Ectodermal cell (in vitro differentiated cells): ENCODE measurements around the gene DDX27.

Experiments
- H3K27ac ChIP-seq: 2 replicates; pipeline ENCODE4 v1.7.0; 2013; ENCODE audit warnings: mild to moderate bottlenecking, low read depth, low read length; ENCODE audit not compliant: insufficient read depth, poor library complexity, severe bottlenecking
- H3K27me3 ChIP-seq: 2 replicates; pipeline ENCODE4 v1.7.0; 2013; ENCODE audit warnings: mild to moderate bottlenecking, low read length; ENCODE audit not compliant: insufficient read depth, control insufficient read depth, poor library complexity, severe bottlenecking
- H3K36me3 ChIP-seq: one replicate; pipeline ENCODE4 v1.7.0; 2013; ENCODE audit warnings: low read length; ENCODE audit not compliant: control insufficient read depth, insufficient read depth
- H3K4me1 ChIP-seq: one replicate; pipeline ENCODE4 v1.7.0; 2013; ENCODE audit warnings: low read length; ENCODE audit not compliant: control insufficient read depth, insufficient read depth
- H3K4me3 ChIP-seq: 2 replicates; pipeline ENCODE4 v1.7.0; 2013; ENCODE audit warnings: low read depth, low read length, control low read depth; ENCODE audit not compliant: insufficient read depth
- H3K9me3 ChIP-seq: 2 replicates; pipeline ENCODE4 v1.7.0; 2013; ENCODE audit warnings: mild to moderate bottlenecking, low read length, moderate library complexity; ENCODE audit not compliant: control insufficient read depth
- WGBS, 2 experiments: methylation state at CpG; one replicate each; pipeline ENCODE4 v1.1.7; 2013; ENCODE audit warnings: missing lambda C conversion rate in 2 of 2; 5-methylcytosine and 5-hydroxymethylcytosine counted together

DDX27 gene

GRCh38 chr20:49282584-49283171 lies 63.5 kb downstream of the DDX27 start:
- Histone ChIP-seq H3K4me3 (peak overlapping the region; percentile 99), H3K27me3 (no peaks in the 10 kb centered on the region), H3K36me3 (peaks cover 87% of the 10 kb centered on the region), H3K9me3 (no peaks in the 10 kb centered on the region), H3K4me1 (no peaks in the 10 kb centered on the region), H3K27ac (no peak overlapping the region)
- WGBS, 2 experiments = 42 to 45% methylated on average over 20 of the region's 20 CpGs

DNA sequence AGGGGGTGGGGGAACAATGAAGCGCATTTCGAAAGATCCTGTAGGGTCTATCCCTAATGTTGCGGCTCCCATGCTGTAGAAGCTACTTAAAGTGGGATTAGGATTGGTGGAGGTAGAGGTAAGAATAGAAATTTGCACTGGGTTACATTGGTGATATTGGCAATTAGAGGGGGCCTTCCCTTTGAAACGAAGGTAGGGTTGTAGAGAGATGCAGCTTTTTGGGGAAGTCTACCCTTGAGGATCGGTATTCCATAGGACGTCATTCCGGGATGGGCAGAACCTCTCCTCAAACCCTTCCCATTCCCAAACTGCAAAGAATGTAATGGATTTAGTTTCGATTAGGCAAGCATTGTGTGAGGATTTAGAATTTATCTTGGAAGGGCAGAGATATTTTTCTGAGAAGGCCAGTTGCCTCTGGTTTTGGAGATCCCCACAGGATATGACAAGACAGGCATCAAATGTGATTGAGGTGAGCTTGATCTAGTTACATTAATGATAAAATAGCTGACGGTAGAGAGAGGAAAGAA lies 64.0 kb downstream of the DDX27 start:
- Histone ChIP-seq H3K4me3 (peak overlapping the region; percentile 99), H3K9me3 (no peaks in the 10 kb centered on the region), H3K27ac (no peak overlapping the region), H3K27me3 (no peaks in the 10 kb centered on the region), H3K36me3 (peaks cover 93% of the 10 kb centered on the region), H3K4me1 (no peaks in the 10 kb centered on the region)
- WGBS, 2 experiments = 81 to 83% methylated on average over 8 to 9 of the region's 9 CpGs

GRCh38 chr20:49283703-49284625 lies 64.7 kb downstream of the DDX27 start:
- no peaks in the 10 kb centered on the region for H3K27me3 ChIP-seq
- 87% methylated on average over 3 of the region's 3 CpGs for WGBS, 2 experiments
- no peak overlapping the region for H3K27ac ChIP-seq
- H3K4me1 ChIP-seq = no peaks in the 10 kb centered on the region
- H3K36me3 ChIP-seq = peaks cover 99% of the 10 kb centered on the region
- peak overlapping the region; percentile 18 for H3K4me3 ChIP-seq
- H3K9me3 ChIP-seq = no peaks in the 10 kb centered on the region

DNA sequence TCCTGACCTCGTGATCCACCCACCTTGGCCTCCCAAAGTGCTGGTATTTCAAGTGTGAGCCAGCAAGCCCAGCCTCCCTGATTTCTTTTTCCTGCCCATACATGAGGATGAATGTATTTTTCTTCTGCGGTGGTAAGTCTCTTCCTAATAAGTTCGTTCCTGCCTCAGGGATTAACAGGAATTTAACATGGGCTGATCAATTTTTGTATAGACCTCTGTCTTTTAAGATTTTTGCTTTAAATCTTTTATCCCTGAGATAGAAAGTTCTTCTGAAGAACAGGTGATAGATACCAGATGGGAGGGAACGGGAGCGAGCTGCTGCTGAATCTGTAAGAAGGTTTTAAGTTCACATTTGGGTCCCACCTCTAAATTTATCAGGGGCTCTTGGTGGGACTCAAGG lies 65.6 kb downstream of the DDX27 start:
- H3K4me3 ChIP-seq = no peak overlapping the region
- no peaks in the 10 kb centered on the region for H3K9me3 ChIP-seq
- no peaks in the 10 kb centered on the region for H3K27me3 ChIP-seq
- no peak overlapping the region for H3K27ac ChIP-seq
- H3K4me1 ChIP-seq = no peaks in the 10 kb centered on the region
- WGBS, 2 experiments = 89 to 94% methylated on average over 5 of the region's 5 CpGs
- peaks cover 99% of the 10 kb centered on the region for H3K36me3 ChIP-seq

DNA sequence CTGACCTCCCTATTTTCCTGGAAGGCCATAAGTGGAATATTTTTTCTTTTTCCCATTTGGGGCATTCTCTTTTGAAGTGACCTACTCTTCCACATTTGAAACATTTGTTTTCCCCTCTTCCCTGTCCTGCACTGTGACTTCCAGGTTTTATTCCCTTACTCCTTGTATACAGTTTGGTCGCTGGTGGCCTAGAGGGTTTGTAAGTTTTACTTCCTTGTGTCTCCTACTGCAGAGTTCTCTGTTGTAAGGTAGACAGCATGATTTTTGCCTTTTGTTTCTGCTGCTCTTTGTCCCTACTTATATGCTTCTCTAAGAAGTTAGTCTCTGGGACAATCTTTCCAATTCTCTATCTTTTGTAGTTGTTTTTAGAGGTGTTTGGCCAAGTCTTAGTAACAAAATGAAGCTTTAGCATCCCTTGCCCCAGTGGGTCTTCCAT lies 66.0 kb downstream of the DDX27 start:
- H3K9me3 ChIP-seq = no peaks in the 10 kb centered on the region
- H3K27ac ChIP-seq = no peak overlapping the region
- H3K4me3 ChIP-seq = no peak overlapping the region
- WGBS, 2 experiments = 92 to 100% methylated on average over 1 of the region's 1 CpG
- peaks cover 99% of the 10 kb centered on the region for H3K36me3 ChIP-seq
- H3K4me1 ChIP-seq = no peaks in the 10 kb centered on the region
- no peaks in the 10 kb centered on the region for H3K27me3 ChIP-seq

GRCh38 chr20:49285813-49286494 lies 66.7 kb downstream of the DDX27 start:
- H3K9me3 ChIP-seq = no peaks in the 10 kb centered on the region
- no peaks in the 10 kb centered on the region for H3K27me3 ChIP-seq
- H3K4me3 ChIP-seq = no peak overlapping the region
- 94 to 97% methylated on average over 4 of the region's 4 CpGs for WGBS, 2 experiments
- peaks cover 97% of the 10 kb centered on the region for H3K36me3 ChIP-seq
- H3K27ac ChIP-seq = no peak overlapping the region
- no peaks in the 10 kb centered on the region for H3K4me1 ChIP-seq

DNA sequence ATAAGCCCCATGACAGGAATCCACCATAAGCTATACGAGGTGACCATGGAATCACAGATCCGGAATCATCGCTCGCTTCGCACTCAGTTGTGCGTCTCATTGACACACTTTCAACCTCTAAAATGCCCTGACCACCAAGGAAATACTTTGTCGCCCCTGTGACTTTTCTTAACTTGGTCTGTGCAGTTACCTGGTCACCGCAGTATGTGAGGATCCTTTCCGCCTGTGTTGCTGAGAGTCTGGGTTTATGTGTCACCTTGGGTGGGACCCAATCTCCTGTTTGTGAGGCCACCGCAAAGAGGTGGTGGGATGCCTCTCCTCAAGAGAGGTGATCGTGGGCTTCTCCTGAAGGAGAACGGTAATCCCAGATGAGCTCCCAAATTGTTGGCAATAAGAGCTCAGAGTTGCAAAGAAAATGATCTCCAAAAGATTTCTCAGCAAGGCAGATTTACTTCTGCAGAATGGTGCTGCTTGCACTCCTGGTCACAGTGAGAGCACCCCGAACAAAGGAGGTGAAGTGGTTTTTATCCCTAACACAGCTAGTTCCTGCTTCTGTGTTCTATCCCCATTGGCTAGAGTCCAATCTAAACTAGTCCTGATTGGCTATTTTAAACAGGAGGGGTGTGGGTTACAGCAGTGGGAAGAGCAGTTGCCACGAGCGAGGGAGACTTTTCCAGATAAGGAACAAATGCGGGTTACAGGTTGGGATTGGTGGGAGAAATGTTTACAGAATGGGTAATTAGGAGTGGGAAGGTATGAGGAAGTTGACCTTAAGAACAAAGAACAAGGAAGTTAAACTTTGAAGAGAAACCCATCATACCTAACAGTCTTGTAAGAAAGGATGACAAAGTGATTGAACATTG lies 67.7 kb downstream of the DDX27 start:
- H3K9me3 ChIP-seq = no peaks in the 10 kb centered on the region
- H3K4me3 ChIP-seq = no peak overlapping the region
- H3K4me1 ChIP-seq = no peaks in the 10 kb centered on the region

GRCh38 chr20:49287555-49288249 lies 68.5 kb downstream of the DDX27 start:
- Histone ChIP-seq H3K9me3 (no peaks in the 10 kb centered on the region), H3K4me1 (no peaks in the 10 kb centered on the region), H3K27ac (peak overlapping the region; percentile 36), H3K36me3 (peaks cover 80% of the 10 kb centered on the region), H3K4me3 (no peak overlapping the region), H3K27me3 (no peaks in the 10 kb centered on the region)

More for the DNA sequence above, 67.7 kb downstream of the DDX27 start:
- no peaks in the 10 kb centered on the region for H3K27me3 ChIP-seq
- no peak overlapping the region for H3K27ac ChIP-seq
- H3K36me3 ChIP-seq = peaks cover 88% of the 10 kb centered on the region
- 95% methylated on average over 16 of the region's 16 CpGs for WGBS, 2 experiments

DNA sequence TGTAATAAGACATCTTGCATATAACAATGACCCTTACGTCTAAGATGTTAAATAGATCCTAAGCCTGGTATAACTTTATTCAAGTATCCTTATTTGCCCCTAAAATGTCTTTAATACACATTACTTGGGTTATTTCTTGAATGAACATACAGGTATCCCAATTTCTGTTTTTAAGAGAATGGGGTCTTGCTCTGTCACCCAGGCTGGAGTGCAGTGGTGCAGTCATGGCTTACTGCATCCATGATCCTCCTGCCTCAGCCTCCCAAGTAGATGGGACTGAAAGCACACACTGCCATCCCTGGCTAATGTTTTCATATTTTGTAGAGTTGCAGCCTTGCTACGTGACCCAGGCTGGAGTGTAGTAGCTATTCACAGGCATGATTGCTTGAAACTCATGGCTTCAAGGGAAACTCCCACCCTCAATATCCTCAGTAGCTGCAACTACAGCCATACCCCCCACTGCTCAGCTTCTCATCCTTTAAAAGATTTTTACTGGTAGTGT lies 69.1 kb downstream of the DDX27 start:
- H3K27ac ChIP-seq = no peak overlapping the region
- H3K4me3 ChIP-seq = no peak overlapping the region
- H3K27me3 ChIP-seq = no peaks in the 10 kb centered on the region
- no peaks in the 10 kb centered on the region for H3K9me3 ChIP-seq
- H3K4me1 ChIP-seq = no peaks in the 10 kb centered on the region
- WGBS, 2 experiments = 93 to 100% methylated on average over 1 to 2 of the region's 2 CpGs
- H3K36me3 ChIP-seq = peaks cover 74% of the 10 kb centered on the region
